ENCODE results near the gene TOX3.

The TOX3 gene

GRCh38 chr16:52467753-52468152 is 79.2 kb downstream of the TOX3 start:
- POLR2A ChIA-PET, result no interaction called here

DNA sequence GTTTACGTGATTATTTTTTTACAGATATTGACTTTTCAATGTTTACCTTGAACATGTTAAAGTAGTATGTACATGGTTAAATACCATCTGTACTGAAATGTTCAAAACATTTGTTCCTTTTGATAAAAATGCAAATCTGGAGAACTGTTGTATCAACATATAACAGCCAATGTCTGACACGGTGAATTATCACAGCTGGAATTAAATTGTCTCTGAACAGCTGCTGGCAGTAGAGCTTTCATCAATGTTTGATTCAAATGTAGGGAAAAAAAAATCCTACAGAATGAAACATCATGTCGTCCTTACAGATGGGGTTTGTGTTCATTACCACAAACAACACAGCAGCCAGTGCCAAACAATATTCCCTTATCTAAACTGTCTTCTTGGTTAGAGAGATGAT is 79.9 kb downstream of the TOX3 start:
- DNase-seq (ENCODE audit: extremely low spot score), result no peak
- ChIA-PET CTCF (interaction anchor here (0.9 kb wide), 1 partner anchor 8 kb away, joined by 4 read pairs; no protein-coding TSS in a partner anchor), POLR2A (no interaction called here)
- no peak for TF ChIP-seq CTCF (IDR thresholded peaks at IDR 0.05; ENCODE audit: control extremely low read depth, extremely low read depth, low read depth, missing control alignments)

More at GRCh38 chr16:52467753-52468152, 79.2 kb downstream of the TOX3 start:
- no peak for DNase-seq (ENCODE audit: extremely low spot score)
- CTCF ChIA-PET, result interaction anchor here (0.9 to 1.6 kb wide), 2 partner anchors 9 to 23 kb away, joined by 3 to 4 read pairs; no protein-coding TSS in a partner anchor
- TF ChIP-seq CTCF (IDR thresholded peaks at IDR 0.05; ENCODE audit: control extremely low read depth, extremely low read depth, low read depth, missing control alignments), result no peak

- TF ChIP-seq CTCF (IDR thresholded peaks at IDR 0.05; ENCODE audit: control extremely low read depth, extremely low read depth, low read depth, missing control alignments), result no peak
- DNase-seq (ENCODE audit: extremely low spot score), result no peak
- ChIA-PET POLR2A (no interaction called here), CTCF (no interaction called here)
These were observed 81.2 kb downstream of the TOX3 start for GRCh38 chr16:52465711-52466267.

DNA sequence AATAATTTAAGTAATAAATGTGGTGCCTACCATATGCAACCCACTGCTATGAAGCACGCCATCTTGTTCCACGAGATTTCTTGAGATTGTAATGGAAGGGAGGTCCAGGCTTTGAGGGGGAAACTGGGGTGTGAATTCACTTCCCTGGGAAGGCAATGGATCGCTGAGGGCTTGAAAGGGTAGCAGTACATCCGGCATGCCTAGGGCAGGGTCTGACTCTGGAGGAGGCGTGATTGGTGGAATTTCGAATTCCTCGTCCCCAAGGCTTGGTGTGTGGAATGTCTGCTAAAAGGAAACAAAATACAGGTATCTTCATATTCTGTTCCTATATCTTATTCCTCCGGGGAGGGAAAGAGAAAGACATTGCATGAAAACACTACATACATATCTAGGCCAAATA is 83.0 kb downstream of the TOX3 start:
- CTCF ChIA-PET, result no interaction called here
- POLR2A ChIA-PET, result no interaction called here
- no peak for TF ChIP-seq CTCF (IDR thresholded peaks at IDR 0.05; ENCODE audit: control extremely low read depth, extremely low read depth, low read depth, missing control alignments)
- DNase-seq (ENCODE audit: extremely low spot score), result no peak

- no peak for DNase-seq (ENCODE audit: extremely low spot score)
- TF ChIP-seq CTCF (IDR thresholded peaks at IDR 0.05; ENCODE audit: control extremely low read depth, extremely low read depth, low read depth, missing control alignments), result no peak
- CTCF ChIA-PET, result interaction anchor here (1.8 kb wide), 1 partner anchor 35 kb away, joined by 4 read pairs; no protein-coding TSS in a partner anchor
- POLR2A ChIA-PET, result no interaction called here
These were observed 84.1 kb downstream of the TOX3 start for GRCh38 chr16:52462816-52463215.

DNA sequence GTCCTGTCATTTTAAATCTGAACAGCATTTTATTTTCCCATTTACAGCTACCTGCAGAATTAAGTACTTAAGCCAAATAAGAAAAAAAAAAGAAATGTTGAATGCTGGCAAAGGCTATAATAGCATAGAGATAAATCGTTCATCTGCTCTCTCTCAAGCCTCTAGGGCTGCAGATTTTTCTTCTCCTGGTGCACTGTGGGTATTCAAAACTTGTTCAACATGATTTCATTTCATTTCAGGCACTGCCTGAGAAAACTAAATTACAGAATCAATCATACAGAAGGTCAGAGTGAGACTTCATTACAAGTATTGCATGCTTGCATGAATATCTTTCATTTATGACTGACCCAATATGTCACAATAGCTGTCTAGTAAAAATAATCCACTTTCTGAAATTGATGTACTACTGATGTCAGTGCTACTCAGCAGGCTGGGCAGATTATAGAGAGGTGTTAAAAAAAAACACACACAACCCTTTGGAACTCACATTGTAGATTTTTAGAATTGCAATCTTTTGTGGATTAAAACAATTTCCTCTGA is 86.2 kb downstream of the TOX3 start:
- DNase-seq (ENCODE audit: extremely low spot score), result no peak
- CTCF ChIA-PET, result no interaction called here
- POLR2A ChIA-PET, result no interaction called here
- TF ChIP-seq CTCF (IDR thresholded peaks at IDR 0.05; ENCODE audit: control extremely low read depth, extremely low read depth, low read depth, missing control alignments), result no peak

Data from GM10248 (cell line).